Activated CD4-positive, alpha-beta memory T cell treated with anti-CD3 and anti-CD28 coated beads for 36 hours (primary cell): Measurements from ENCODE around the gene HSPG2. TPM values are rescaled to one million over a fixed set of nuclear protein-coding genes. Genes with fewer than 3 reads are reported as not detected.
"Not testable (repeated sequence)": the region's sequence is repeated elsewhere in the genome, so short reads cannot be mapped to it uniquely, and the experiment has no call there.

ENCODE experiments used
- CTCF ChIA-PET: fragments of 350-600 bp; sonication (Branson Sonifier 250); formaldehyde crosslinking; loops from one replicate; lab custom pipeline; 2021; ENCODE audit warnings: antibody characterized with exemption, inconsistent platforms; lab: Charles Lee
- POLR2A ChIA-PET: fragments of 350-600 bp; sonication (Branson Sonifier 250); formaldehyde crosslinking; loops from one replicate; lab custom pipeline; 2021; ENCODE audit warnings: antibody characterized with exemption; lab: Charles Lee
- DNase-seq: peaks from one replicate; pipeline ENCODE4 v3.0.0-alpha.2; 2020
- H3K27ac Mint-ChIP-seq: one replicate; pipeline ENCODE4 v1.8.0; 2021; ENCODE audit warnings: mixed read lengths
- H3K27me3 Mint-ChIP-seq: one replicate; pipeline ENCODE4 v1.8.0; 2021; ENCODE audit warnings: mixed read lengths
- H3K36me3 Mint-ChIP-seq: one replicate; pipeline ENCODE4 v1.8.0; 2021; ENCODE audit warnings: mixed read lengths
- H3K4me1 Mint-ChIP-seq: one replicate; pipeline ENCODE4 v1.8.0; 2021; ENCODE audit warnings: low read depth, mixed read lengths
- H3K4me3 Mint-ChIP-seq: one replicate; pipeline ENCODE4 v1.8.0; 2021; ENCODE audit warnings: mild to moderate bottlenecking, mixed read lengths
- H3K9me3 Mint-ChIP-seq: one replicate; pipeline ENCODE4 v1.8.0; 2021; ENCODE audit warnings: mixed read lengths
- intact Hi-C: fragments of 100-400 bp; cut with micrococcal nuclease; formaldehyde crosslinking; loops from one replicate; pipeline ENCODE4 v1.15.1; 2023
- total RNA-seq, 2 experiments: library from RNA; stranded (reverse); gene quantifications; one replicate each; pipeline ENCODE4 v1.2.3, GENCODE V29; 2021

The HSPG2 gene
- total RNA-seq, 2 experiments from 2014 or later: 2.8 to 3.7 TPM

- POLR2A ChIA-PET: no interaction called here
- intact Hi-C loops: no loop called here
- CTCF ChIA-PET: interaction anchor here (0.6 kb wide), 1 partner anchor 8 kb away, joined by 3 read pairs; no protein-coding TSS in a partner anchor
- H3K4me1 Mint-ChIP-seq: no peaks in the 10 kb centered on the region
- no peak overlapping the region for H3K4me3 Mint-ChIP-seq
- no peaks in the 10 kb centered on the region for H3K36me3 Mint-ChIP-seq
- H3K27ac Mint-ChIP-seq: no peak overlapping the region
- DNase-seq: no peak
- no peaks in the 10 kb centered on the region for H3K27me3 Mint-ChIP-seq
- H3K9me3 Mint-ChIP-seq: peaks cover 6% of the 10 kb centered on the region
These were observed 137.4 kb downstream of the HSPG2 start for GRCh38 chr1:21799730-21800129.

GRCh38 chr1:21795075-21795474 is 142.0 kb downstream of the HSPG2 start:
- H3K9me3 Mint-ChIP-seq: peaks cover 9% of the 10 kb centered on the region
- DNase-seq: no peak
- CTCF ChIA-PET: no interaction called here
- POLR2A ChIA-PET: no interaction called here
- peaks cover 3% of the 10 kb centered on the region for H3K4me1 Mint-ChIP-seq
- no peak overlapping the region for H3K4me3 Mint-ChIP-seq
- no peaks in the 10 kb centered on the region for H3K36me3 Mint-ChIP-seq
- H3K27me3 Mint-ChIP-seq: no peaks in the 10 kb centered on the region
- intact Hi-C loops: no loop called here
- no peak overlapping the region for H3K27ac Mint-ChIP-seq

GRCh38 chr1:21794656-21795055 is 142.5 kb downstream of the HSPG2 start:
- no peak for DNase-seq
- ChIA-PET POLR2A (no interaction called here), CTCF (no interaction called here)
- H3K9me3 Mint-ChIP-seq: peaks cover 9% of the 10 kb centered on the region
- H3K27ac Mint-ChIP-seq: no peak overlapping the region
- H3K4me1 Mint-ChIP-seq: peaks cover 3% of the 10 kb centered on the region
- no peaks in the 10 kb centered on the region for H3K36me3 Mint-ChIP-seq
- intact Hi-C loops: no loop called here
- no peaks in the 10 kb centered on the region for H3K27me3 Mint-ChIP-seq
- H3K4me3 Mint-ChIP-seq: no peak overlapping the region

GRCh38 chr1:21793104-21793503 is 144.0 kb downstream of the HSPG2 start:
- intact Hi-C loops: no loop called here
- no peak overlapping the region for H3K4me3 Mint-ChIP-seq
- CTCF ChIA-PET: no interaction called here
- H3K27ac Mint-ChIP-seq: no peak overlapping the region
- peaks cover 3% of the 10 kb centered on the region for H3K4me1 Mint-ChIP-seq
- no peak for DNase-seq
- peaks cover 9% of the 10 kb centered on the region for H3K9me3 Mint-ChIP-seq
- H3K36me3 Mint-ChIP-seq: no peaks in the 10 kb centered on the region
- POLR2A ChIA-PET: no interaction called here
- no peaks in the 10 kb centered on the region for H3K27me3 Mint-ChIP-seq

GRCh38 chr1:21786640-21787039 is 150.5 kb downstream of the HSPG2 start:
- no peak overlapping the region for H3K4me3 Mint-ChIP-seq
- H3K4me1 Mint-ChIP-seq: peaks cover 7% of the 10 kb centered on the region
- POLR2A ChIA-PET: no interaction called here
- no peak for DNase-seq
- H3K9me3 Mint-ChIP-seq: no peaks in the 10 kb centered on the region
- no peaks in the 10 kb centered on the region for H3K27me3 Mint-ChIP-seq
- no peak overlapping the region for H3K27ac Mint-ChIP-seq
- intact Hi-C loops: no loop called here
- peaks cover 2% of the 10 kb centered on the region for H3K36me3 Mint-ChIP-seq
- CTCF ChIA-PET: no interaction called here

- CTCF ChIA-PET, H3K4me3 Mint-ChIP-seq, H3K27me3 Mint-ChIP-seq, H3K4me1 Mint-ChIP-seq, H3K36me3 Mint-ChIP-seq, intact Hi-C loops, POLR2A ChIA-PET, H3K9me3 Mint-ChIP-seq, DNase-seq: not testable (repeated sequence)
- H3K27ac Mint-ChIP-seq: peak overlapping the region; percentile 23
These were observed 151.3 kb downstream of the HSPG2 start for GRCh38 chr1:21785764-21786163.

- peaks cover 7% of the 10 kb centered on the region for H3K36me3 Mint-ChIP-seq
- H3K9me3 Mint-ChIP-seq: no peaks in the 10 kb centered on the region
- no peak for DNase-seq
- H3K4me1 Mint-ChIP-seq: peaks cover 18% of the 10 kb centered on the region
- H3K4me3 Mint-ChIP-seq: peak overlapping the region; percentile 94
- ChIA-PET CTCF (interaction anchor here (0.7 kb wide), 1 partner anchor 226 kb away, joined by 3 read pairs; no protein-coding TSS in a partner anchor), POLR2A (interaction anchor here (0.6 to 3.2 kb wide), 6 partner anchors 18 to 269 kb away, joined by 3 to 23 read pairs (median 5); partner anchors contain the start of gene CDC42)
- peak overlapping the region; percentile 97 for H3K27ac Mint-ChIP-seq
- no peaks in the 10 kb centered on the region for H3K27me3 Mint-ChIP-seq
- intact Hi-C loops: loop anchor here (1.0 to 5.0 kb wide), 4 partner anchors 127 to 607 kb away; partner anchors contain the start of gene EIF4G3
These were observed 153.2 kb downstream of the HSPG2 start for GRCh38 chr1:21783679-21784603.

GRCh38 chr1:21782868-21783678 is 154.0 kb downstream of the HSPG2 start, which contains the start of gene USP48:
Gene USP48, minus strand, starts transcription at chr1:21783149. Its CDS starts 192 bp downstream, at chr1:21782957.
- H3K9me3 Mint-ChIP-seq: peaks cover under 1% of the 10 kb centered on the region
- CTCF ChIA-PET: interaction anchor here (0.7 to 2.1 kb wide), 6 partner anchors 34 to 241 kb away, joined by 3 to 9 read pairs (median 4); no protein-coding TSS in a partner anchor
- peaks cover 21% of the 10 kb centered on the region for H3K4me1 Mint-ChIP-seq
- POLR2A ChIA-PET: interaction anchor here (0.5 to 3.2 kb wide), 11 partner anchors 16 to 270 kb away, joined by 3 to 23 read pairs (median 3); partner anchors contain the start of gene CDC42
- peaks cover 10% of the 10 kb centered on the region for H3K36me3 Mint-ChIP-seq
- peak within 1 kb of the TSS; percentile 94 for H3K4me3 Mint-ChIP-seq
- H3K27me3 Mint-ChIP-seq: no peaks in the 10 kb centered on the region
- intact Hi-C loops: loop anchor here (1.0 to 5.0 kb wide), 4 partner anchors 126 to 606 kb away; partner anchors contain the start of gene EIF4G3
- peak; percentile 98 for DNase-seq
- H3K27ac Mint-ChIP-seq: peak within 1 kb of the TSS; percentile 97

GRCh38 chr1:21782349-21782867 is 154.7 kb downstream of the HSPG2 start:
- H3K36me3 Mint-ChIP-seq: peaks cover 11% of the 10 kb centered on the region
- POLR2A ChIA-PET: interaction anchor here (0.9 to 3.2 kb wide), 10 partner anchors 13 to 489 kb away, joined by 3 to 23 read pairs (median 5); partner anchors contain the start of gene CDC42
- no peaks in the 10 kb centered on the region for H3K27me3 Mint-ChIP-seq
- peak; percentile 73 for DNase-seq
- CTCF ChIA-PET: interaction anchor here (0.7 to 2.1 kb wide), 9 partner anchors 34 to 241 kb away, joined by 3 to 9 read pairs (median 3); no protein-coding TSS in a partner anchor
- peaks cover 25% of the 10 kb centered on the region for H3K4me1 Mint-ChIP-seq
- peak overlapping the region; percentile 94 for H3K4me3 Mint-ChIP-seq
- peak overlapping the region; percentile 97 for H3K27ac Mint-ChIP-seq
- peaks cover 3% of the 10 kb centered on the region for H3K9me3 Mint-ChIP-seq
- intact Hi-C loops: loop anchor here (5.0 kb wide), 2 partner anchors 125 to 605 kb away; partner anchors contain the start of gene EIF4G3

- peak overlapping the region; percentile 94 for H3K4me3 Mint-ChIP-seq
- no peak for DNase-seq
- H3K4me1 Mint-ChIP-seq: peaks cover 31% of the 10 kb centered on the region
- H3K36me3 Mint-ChIP-seq: peaks cover 11% of the 10 kb centered on the region
- H3K27me3 Mint-ChIP-seq: no peaks in the 10 kb centered on the region
- peak overlapping the region; percentile 97 for H3K27ac Mint-ChIP-seq
- peaks cover 3% of the 10 kb centered on the region for H3K9me3 Mint-ChIP-seq
- intact Hi-C loops: loop anchor here (5.0 kb wide), 2 partner anchors 125 to 605 kb away; partner anchors contain the start of gene EIF4G3
- CTCF ChIA-PET: interaction anchor here (0.7 to 2.1 kb wide), 10 partner anchors 33 to 242 kb away, joined by 3 to 9 read pairs (median 3); no protein-coding TSS in a partner anchor
- POLR2A ChIA-PET: interaction anchor here (0.5 to 3.2 kb wide), 11 partner anchors 13 to 620 kb away, joined by 3 to 23 read pairs (median 4); partner anchors contain the start of gene CDC42
These were observed 155.2 kb downstream of the HSPG2 start for GRCh38 chr1:21781815-21782348.
